Bronchial epithelial cell (primary cell): ENCODE results near the gene ABCA1. TPM values are rescaled to one million over a fixed set of nuclear protein-coding genes. Genes with fewer than 3 reads are reported as not detected.

Experiments
- DNase-seq: peaks from one replicate; pipeline ENCODE4 v3.0.0-alpha.2; 2010; ENCODE audit warnings: low read depth
- FAIRE-seq: peaks from 2 replicates; lab custom pipeline; 2011; peaks lifted over from hg19 to GRCh38; lab: Jason Lieb, UNC
- H3K27me3 ChIP-seq: 2 replicates; pipeline ENCODE4 v1.5.1; 2011; ENCODE audit warnings: low read length; ENCODE audit not compliant: control insufficient read depth, insufficient read depth
- H3K36me3 ChIP-seq: 2 replicates; pipeline ENCODE4 v1.5.1; 2011; ENCODE audit warnings: low read length; ENCODE audit not compliant: control insufficient read depth, insufficient read depth
- H3K4me3 ChIP-seq: 2 replicates; pipeline ENCODE4 v1.5.1; 2011; ENCODE audit warnings: mild to moderate bottlenecking, low read depth, low read length, control low read depth
- total RNA-seq: library from RNA; depleted of rRNA; stranded (reverse); fragments of >200 nt; gene quantifications from 2 replicates; pipeline ENCODE4 v1.2.1, GENCODE V29; 2014
- TF ChIP-seq, protein P1 (sequence below): IDR thresholded peaks from 2 replicates; pipeline ENCODE4 v1.5.1; 2011; ENCODE audit warnings: mild to moderate bottlenecking, moderate library complexity, low read length, control low read depth, inconsistent platforms; ENCODE audit not compliant: insufficient read depth, severe bottlenecking

The ABCA1 gene
- total RNA-seq, 1 donor from 2014 or later = 34.2 TPM

DNA sequence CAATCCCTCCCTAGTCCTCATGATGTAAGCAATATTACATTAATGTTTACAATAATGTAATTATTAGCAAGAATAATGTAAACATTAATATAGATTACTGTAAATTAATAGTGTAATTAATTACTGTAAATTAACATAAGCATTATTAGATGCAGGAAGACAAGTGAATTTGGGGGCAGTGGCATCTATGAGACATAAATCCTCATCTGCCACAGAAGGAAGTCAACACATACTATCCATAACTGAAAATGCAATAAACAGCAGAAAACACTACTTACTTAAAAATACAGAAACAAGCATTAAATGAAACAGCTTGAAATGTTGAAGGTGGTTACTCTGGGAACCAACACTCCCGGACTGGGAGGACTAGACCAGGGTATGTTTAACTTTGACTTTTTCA, 181.2 kb downstream of the ABCA1 start:
- DNase-seq (no peak), FAIRE-seq (no peak)
- H3K27me3 ChIP-seq = no peaks in the 10 kb centered on the region
- H3K36me3 ChIP-seq = no peaks in the 10 kb centered on the region
- H3K4me3 ChIP-seq = peak overlapping the region; percentile 79
- TF ChIP-seq, protein P1, sequence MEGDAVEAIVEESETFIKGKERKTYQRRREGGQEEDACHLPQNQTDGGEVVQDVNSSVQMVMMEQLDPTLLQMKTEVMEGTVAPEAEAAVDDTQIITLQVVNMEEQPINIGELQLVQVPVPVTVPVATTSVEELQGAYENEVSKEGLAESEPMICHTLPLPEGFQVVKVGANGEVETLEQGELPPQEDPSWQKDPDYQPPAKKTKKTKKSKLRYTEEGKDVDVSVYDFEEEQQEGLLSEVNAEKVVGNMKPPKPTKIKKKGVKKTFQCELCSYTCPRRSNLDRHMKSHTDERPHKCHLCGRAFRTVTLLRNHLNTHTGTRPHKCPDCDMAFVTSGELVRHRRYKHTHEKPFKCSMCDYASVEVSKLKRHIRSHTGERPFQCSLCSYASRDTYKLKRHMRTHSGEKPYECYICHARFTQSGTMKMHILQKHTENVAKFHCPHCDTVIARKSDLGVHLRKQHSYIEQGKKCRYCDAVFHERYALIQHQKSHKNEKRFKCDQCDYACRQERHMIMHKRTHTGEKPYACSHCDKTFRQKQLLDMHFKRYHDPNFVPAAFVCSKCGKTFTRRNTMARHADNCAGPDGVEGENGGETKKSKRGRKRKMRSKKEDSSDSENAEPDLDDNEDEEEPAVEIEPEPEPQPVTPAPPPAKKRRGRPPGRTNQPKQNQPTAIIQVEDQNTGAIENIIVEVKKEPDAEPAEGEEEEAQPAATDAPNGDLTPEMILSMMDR = no peak

DNA sequence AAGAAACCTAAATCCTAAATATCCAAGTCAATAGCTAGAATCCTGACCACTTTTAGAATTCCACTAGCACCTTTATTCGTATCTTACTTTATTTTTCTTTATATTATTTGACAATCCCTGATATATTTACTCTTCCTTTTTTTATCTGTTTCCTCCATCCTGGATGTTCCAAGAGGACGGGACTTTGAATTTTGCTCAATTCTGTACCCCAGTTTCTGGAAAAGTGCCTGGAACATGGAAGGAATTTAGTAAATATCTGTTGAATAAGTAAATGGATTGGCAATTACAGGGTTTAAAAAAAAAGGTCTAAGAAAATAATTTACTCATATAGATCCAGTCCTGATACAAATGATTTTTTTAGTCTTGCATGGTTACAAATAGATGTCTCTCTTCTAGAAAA, 181.7 kb downstream of the ABCA1 start:
- TF ChIP-seq, protein P1 = no peak
- H3K4me3 ChIP-seq = no peak overlapping the region
- H3K27me3 ChIP-seq = no peaks in the 10 kb centered on the region
- FAIRE-seq (no peak), DNase-seq (no peak)
- H3K36me3 ChIP-seq = no peaks in the 10 kb centered on the region

DNA sequence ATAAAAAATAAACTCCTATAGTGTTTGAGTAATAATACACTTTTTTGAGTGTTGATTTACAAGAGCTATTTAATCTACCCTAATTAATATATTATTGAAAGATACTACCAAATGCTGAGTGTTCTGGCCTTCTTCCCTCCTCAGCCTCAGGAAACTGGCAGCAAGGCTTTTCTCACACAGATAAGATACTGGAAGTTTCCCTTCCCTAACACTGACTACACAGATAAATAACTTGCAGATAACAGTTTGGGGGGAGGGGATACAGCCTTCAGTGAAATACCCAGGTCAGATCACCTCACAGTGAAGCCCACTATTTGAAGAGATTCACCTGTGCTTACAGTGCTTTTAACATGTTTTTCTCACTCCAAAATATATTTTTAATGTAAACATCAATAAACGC, 182.1 kb downstream of the ABCA1 start:
- TF ChIP-seq, protein P1 = no peak
- no peak for FAIRE-seq
- no peaks in the 10 kb centered on the region for H3K27me3 ChIP-seq

GRCh38 chr9:104743376-104743985, 184.5 kb downstream of the ABCA1 start:
- FAIRE-seq = no peak
- Histone ChIP-seq H3K4me3 (no peak overlapping the region), H3K27me3 (no peaks in the 10 kb centered on the region), H3K36me3 (no peaks in the 10 kb centered on the region)
- DNase-seq = peak; percentile 66
- TF ChIP-seq, protein P1 = peak; percentile 49

More for the DNA sequence above, 182.1 kb downstream of the ABCA1 start:
- H3K4me3 ChIP-seq = no peak overlapping the region
- no peaks in the 10 kb centered on the region for H3K36me3 ChIP-seq
- no peak for DNase-seq

- Histone ChIP-seq H3K4me3 (no peak overlapping the region), H3K36me3 (no peaks in the 10 kb centered on the region), H3K27me3 (no peaks in the 10 kb centered on the region)
- FAIRE-seq = no peak
- DNase-seq = peak; percentile 78
- TF ChIP-seq, protein P1 = no peak
Observed at GRCh38 chr9:104740621-104741020, 187.3 kb downstream of the ABCA1 start.

DNA sequence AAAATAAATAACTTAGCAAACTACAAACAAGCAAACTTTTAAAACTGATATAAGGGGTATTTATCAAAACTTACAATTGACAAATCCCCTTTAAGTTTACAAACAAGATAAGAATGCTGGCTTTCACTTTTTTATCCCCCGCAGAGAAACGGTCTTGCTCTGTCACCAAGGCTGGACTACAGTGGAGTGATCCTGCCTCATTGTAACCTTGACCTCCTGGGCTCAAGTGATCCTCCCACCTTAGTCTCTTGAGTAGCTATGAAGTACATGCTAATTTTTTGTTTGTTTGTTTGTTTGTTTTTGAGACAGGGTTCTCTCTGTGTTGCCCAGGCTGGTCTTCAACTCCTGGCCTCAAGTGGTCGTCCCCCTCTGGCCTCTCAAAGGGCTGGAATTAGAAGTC, 189.5 kb downstream of the ABCA1 start:
- Histone ChIP-seq H3K4me3 (no peak overlapping the region), H3K27me3 (no peaks in the 10 kb centered on the region), H3K36me3 (no peaks in the 10 kb centered on the region)
- DNase-seq (no peak), FAIRE-seq (no peak)
- TF ChIP-seq, protein P1 = no peak
